NCI-H345 treated with DMSO at 0.1 percent for 48 hours (cell line): ENCODE results near the gene ATP6V0A4.

ENCODE experiments used
- DNase-seq: peaks from one replicate; lab custom pipeline; 2025; ENCODE audit not compliant: unreplicated experiment; lab: John Stamatoyannopoulos, UW

Gene ATP6V0A4

GRCh38 chr7:138663725-138664710 is 134.0 kb downstream of the ATP6V0A4 start:
- DNase-seq: no peak

GRCh38 chr7:138662991-138663320 is 135.0 kb downstream of the ATP6V0A4 start:
- DNase-seq: no peak

- DNase-seq: no peak
These were observed 135.7 kb downstream of the ATP6V0A4 start for GRCh38 chr7:138662076-138662990.

GRCh38 chr7:138661069-138661635 is 136.8 kb downstream of the ATP6V0A4 start:
- DNase-seq: no peak

- DNase-seq: no peak
These were observed 139.1 kb downstream of the ATP6V0A4 start for GRCh38 chr7:138658889-138659288.

GRCh38 chr7:138657854-138658386 is 140.1 kb downstream of the ATP6V0A4 start:
- DNase-seq: no peak

GRCh38 chr7:138656952-138657351 is 141.0 kb downstream of the ATP6V0A4 start:
- DNase-seq: no peak
